Measurements from ENCODE around the gene SNRNP25.

Gene SNRNP25

GRCh38 chr16:78444-79150 lies 25.0 kb downstream of the SNRNP25 start:
- no peak for DNase-seq (ENCODE audit: low spot score)

DNA sequence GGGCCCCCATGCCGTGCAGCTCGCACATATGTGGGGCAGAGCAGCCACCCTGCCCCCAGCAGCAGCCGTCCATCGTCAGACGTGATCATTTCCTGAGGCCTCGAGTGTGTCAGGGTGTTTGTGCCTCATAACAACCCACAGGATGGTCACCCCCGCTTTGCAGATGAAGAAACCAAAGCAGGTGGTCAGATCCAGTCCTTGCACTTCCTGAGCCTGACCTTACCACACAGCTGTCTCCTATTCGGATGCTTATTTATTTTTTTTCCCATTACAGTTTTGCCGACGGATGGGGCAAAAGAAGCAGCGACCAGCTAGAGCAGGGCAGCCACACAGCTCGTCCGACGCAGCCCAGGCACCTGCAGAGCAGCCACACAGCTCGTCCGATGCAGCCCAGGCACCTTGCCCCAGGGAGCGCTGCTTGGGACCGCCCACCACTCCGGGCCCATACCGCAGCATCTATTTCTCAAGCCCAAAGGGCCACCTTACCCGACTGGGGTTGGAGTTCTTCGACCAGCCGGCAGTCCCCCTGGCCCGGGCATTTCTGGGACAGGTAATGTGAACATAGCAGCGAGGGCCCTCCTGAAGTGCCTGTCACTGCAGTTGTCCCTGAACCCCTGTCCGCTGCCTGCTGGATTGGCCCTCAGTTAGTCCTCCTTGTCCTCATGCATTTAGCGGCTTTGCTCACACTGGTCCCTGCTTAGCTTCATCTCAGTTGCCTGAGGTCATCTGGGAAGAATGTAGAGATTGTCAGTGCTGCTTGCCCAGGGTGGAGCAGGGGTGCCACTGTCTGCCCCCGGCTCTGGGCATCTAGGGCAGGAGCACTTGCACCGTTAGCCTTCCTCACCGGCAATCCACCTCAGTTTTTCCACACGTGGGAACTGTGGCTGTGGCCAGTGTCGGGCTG lies 25.8 kb downstream of the SNRNP25 start:
- no peak for DNase-seq (ENCODE audit: low spot score)

DNA sequence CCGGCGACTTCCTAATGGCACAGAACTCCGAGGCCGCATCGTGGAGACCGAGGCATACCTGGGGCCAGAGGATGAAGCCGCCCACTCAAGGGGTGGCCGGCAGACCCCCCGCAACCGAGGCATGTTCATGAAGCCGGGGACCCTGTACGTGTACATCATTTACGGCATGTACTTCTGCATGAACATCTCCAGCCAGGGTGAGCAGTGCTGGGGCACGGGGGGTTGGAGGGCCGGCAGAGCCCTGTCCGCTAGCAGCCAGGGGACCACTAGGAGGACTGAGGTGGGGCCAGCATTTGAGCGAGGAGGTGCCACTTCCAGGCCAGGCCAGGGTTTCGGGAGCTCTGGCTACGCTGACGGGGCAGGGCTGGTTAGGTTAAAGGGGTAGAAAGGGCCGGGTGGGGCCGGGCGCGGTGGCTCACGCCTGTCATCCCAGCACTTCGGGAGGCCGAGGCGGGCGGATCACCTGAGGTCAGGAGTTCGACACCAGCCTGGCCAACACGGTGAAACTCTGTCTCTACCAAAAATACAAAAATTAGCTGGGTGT lies 29.5 kb downstream of the SNRNP25 start:
- DNase-seq (ENCODE audit: low spot score) = no peak

DNA sequence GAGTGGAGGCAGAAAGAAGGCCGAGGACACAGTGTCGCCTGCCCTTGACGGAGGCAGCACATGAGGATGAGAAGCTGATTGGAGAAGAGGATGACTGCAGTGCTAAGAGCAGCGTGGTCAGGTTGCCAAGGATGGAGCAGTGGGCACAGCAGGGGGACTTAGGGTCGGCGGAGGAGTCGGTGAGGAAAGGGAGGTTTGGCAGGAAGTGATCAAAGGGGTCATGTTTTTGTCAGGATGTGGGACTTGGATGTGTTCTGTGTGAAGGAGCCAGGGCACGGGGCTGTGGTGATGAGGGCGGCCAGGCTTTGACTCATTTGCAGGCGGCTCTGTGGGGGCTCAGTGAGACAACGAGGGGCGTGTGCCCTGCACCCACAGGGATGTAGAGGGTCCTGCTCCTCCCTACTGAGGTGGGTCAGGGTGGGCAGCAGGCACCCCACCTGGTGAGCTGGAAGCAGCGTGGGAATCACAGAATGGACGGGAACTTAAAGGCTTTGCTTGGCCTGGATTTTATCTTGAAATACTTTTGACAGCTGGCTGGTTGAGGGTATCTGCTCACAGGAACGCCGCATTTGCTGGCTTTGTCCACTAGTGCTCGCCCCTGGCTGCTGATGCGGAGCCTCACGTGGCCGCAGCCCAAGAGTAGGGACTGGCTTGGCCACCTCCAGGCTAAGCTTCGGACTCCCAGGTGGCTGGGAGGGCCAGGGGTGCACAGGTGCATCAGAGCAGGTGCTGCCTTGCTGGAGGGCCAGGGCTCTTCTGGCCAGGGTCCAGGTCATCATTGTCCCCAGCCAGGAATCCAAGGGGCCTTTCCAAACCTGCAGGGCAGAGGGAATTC lies 30.4 kb downstream of the SNRNP25 start:
- no peak for DNase-seq (ENCODE audit: low spot score)

- DNase-seq (ENCODE audit: low spot score) = peak; percentile 75
Measured at GRCh38 chr16:84718-85406, 31.2 kb downstream of the SNRNP25 start.

- DNase-seq (ENCODE audit: low spot score) = no peak
Measured at GRCh38 chr16:85407-85782, 31.8 kb downstream of the SNRNP25 start.

DNA sequence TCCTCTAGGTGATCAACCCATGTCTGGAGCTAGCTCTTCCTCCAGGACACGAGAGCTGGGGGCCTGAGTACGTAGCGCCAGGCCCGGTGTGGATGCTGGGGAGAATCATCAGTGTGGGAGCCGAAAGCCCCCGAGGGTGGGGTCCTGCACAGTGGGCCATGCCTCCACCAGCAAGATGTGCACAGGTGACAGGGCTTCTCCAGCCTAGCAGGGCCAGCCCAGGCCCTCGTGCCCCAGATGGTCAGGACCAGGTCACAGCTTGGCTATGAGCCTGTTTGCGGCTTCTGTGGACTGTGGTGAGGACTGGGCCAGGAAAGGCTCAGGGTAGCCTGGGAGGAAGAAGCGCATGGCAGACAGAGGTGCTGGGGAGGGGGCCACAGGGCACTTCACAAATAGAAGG lies 32.2 kb downstream of the SNRNP25 start:
- DNase-seq (ENCODE audit: low spot score) = no peak

- DNase-seq (ENCODE audit: low spot score) = no peak
Measured at GRCh38 chr16:86483-86952, 32.9 kb downstream of the SNRNP25 start.

DNA sequence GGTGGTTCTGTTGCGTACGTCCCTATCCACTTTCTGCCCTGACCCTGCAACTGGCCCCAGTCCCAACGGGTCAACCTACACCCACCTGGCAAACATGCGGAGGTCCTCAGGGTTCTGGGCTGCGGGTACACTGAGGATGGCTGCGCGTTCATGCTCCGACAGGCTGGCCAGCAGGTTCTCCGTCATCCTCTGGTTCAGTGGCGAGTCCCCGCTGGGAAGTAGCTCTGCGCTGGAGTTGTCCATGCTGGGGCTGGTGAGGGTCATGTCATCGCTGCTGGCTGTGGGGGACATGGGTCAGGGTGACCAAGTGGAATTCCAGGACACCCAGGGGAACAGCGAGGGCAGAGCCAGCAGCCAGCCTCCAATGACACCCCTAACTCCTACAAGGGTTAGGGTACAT lies 35.0 kb downstream of the SNRNP25 start:
- no peak for DNase-seq (ENCODE audit: low spot score)

DNA sequence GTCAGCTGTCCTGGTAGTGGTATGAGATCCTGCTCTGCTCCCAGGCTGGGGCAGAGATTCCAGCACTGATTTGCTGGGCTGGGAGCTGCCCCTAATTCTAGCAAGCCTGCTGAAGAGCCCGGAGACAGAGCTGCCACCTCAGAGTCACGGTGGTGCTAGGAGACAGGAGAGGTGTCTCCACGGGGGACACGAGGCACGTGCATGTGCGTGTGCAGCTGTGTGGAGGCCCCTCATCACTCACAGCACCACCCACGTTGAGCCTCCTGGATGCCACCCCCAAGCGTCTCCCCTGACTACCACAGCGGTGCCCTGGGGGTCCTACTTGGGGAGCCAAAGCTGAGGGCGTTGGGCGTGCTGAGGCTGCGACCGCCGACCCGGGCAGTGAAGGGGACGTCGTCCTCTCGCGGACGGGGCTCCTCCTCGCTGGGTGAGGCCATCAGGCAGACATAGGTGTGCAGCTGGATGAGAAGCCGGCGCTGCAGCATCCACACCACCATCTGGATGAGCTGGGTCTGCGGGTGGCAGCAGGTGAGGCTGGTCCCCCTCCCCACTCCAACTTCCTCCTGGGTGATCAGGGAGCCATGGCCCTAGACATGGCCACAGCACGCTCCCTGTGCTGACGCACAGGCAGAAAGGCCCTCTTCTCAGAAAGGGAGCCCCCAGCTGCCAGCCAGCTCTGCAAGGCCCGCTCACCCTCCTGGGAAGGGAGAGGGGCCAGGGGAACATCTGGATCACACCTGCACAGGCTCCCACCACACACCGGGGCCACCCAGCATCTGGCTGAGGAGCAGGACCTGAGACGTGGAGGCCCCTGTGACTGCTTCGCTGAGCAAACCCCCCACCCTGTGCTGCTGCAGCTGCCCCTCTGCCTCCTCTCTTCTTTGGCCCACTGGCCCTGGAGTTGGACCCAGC lies 36.0 kb downstream of the SNRNP25 start:
- DNase-seq (ENCODE audit: low spot score) = no peak

GRCh38 chr16:91484-91883 lies 37.9 kb downstream of the SNRNP25 start:
- DNase-seq (ENCODE audit: low spot score) = no peak

DNA sequence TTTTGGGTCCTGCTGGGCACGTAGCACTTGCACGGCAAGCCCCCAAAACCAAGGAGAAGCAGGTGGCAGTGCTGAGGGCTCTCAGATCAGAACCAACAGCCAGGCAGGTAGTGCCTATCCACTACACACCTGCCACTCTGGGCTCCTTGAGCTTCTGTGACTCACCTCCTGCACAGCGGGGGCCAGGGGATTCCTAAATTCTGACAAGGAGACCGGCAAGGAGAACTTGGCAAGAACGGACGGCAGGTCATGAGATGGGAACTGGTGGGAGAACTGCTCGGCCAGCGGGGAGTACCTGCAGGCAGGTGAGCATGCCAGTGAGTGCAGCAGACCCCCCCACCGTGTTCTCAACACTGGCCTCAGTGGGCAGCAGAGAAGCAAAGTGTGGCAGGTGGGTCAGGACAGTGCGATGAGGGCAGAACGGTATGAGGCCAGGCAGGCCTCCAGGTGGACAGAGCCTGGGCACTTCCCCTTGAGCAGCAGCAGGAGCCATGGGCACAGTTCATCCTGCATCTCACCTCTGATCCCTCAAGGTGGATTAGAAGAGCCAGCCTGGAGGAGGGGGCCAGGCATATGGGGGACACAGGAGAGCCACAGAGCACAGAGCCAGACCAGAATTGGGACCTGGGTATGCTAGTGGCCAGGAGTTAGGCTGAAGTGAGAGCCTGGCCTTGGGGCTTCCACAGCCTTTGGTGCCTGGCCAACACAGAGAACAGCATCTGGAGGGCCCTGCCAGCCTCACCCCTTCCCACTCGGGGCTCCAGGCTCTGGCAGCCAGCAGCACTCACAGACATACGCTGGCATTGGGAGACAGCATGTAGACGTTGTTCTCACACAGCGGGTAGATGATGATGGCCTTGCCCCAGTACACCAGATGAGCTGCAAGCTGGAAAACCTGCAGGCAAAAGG lies 39.1 kb downstream of the SNRNP25 start:
- no peak for DNase-seq (ENCODE audit: low spot score)

GRCh38 chr16:94918-95265 lies 41.3 kb downstream of the SNRNP25 start:
- no peak for DNase-seq (ENCODE audit: low spot score)

- peak; percentile 76 for DNase-seq (ENCODE audit: low spot score)
Measured at GRCh38 chr16:96935-97381, 43.3 kb downstream of the SNRNP25 start.

DNA sequence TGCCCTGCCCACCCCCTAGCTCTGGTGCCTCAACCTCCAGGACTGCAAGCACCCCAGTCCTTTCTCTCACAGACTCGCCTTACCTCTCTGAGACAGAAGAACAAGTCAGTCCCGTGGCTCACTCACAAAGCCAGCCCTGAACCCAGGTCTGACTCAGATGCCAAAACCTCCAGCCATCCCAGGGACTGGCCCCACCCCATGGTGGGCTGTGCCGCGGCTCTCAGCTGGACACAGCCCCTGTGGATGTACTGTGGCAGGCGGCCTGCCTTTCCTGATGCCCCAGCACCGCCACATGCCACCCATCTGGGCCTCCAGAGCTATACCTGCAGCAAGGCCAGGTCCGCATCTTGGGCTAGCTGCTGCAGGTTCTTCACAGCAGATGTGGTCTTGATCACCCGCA lies 44.2 kb downstream of the SNRNP25 start:
- DNase-seq (ENCODE audit: low spot score) = no peak

GRCh38 chr16:100989-101388 lies 47.4 kb downstream of the SNRNP25 start:
- DNase-seq (ENCODE audit: low spot score) = no peak

DNA sequence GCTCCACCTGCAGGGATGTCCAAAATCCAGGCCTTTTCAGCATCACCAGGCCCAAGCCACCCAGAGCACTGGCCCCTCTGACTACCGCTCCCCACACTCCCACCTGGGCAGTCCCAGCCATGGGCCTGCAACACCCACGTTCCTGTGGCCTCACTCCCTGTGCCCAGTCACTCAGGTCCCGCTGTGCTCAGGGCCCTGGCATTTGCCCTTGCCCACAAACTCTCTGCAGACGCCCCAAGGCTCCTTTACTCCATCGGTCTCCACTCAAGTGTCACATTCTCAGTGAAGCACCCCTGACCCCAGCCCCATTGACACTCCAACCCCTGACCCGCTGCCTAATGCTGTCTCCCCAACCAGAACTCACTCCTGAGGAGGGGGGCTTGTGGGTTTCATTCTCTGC lies 48.0 kb downstream of the SNRNP25 start:
- no peak for DNase-seq (ENCODE audit: low spot score)

- no peak for DNase-seq (ENCODE audit: low spot score)
Measured at GRCh38 chr16:102060-102855, 48.6 kb downstream of the SNRNP25 start.

- no peak for DNase-seq (ENCODE audit: low spot score)
Measured at GRCh38 chr16:104355-104754, 50.7 kb downstream of the SNRNP25 start.
